Mucosa of descending colon (tissue), 3 donors: Measurements from ENCODE around the gene SH2D3C. TPM values are rescaled to one million over a fixed set of nuclear protein-coding genes. Genes with fewer than 3 reads are reported as not detected.
A peak's percentile ranks its signal among the peaks of the same experiment; 100 is the strongest.

Experiments
- ATAC-seq: fragments of 200-7000 bp; cut with Tn5 transposase; one replicate; pipeline ENCODE4 v1.9.1; 2020; ENCODE audit warnings: mild to moderate bottlenecking, moderate library complexity
- DNase-seq, 3 donors: peaks; one replicate each; pipeline ENCODE4 v3.0.0-alpha.2; 2020
- H3K36me3 ChIP-seq: fragments of 200-600 bp; one replicate; pipeline ENCODE4 v1.8.0; 2021; ENCODE audit warnings: low read depth, mild to moderate bottlenecking
- H3K4me1 ChIP-seq: fragments of 200-600 bp; one replicate; pipeline ENCODE4 v1.8.0; 2021; ENCODE audit warnings: low read depth, mild to moderate bottlenecking
- H3K4me3 ChIP-seq: fragments of 200-600 bp; one replicate; pipeline ENCODE4 v1.8.0; 2021; ENCODE audit warnings: mild to moderate bottlenecking
- H3K9me3 ChIP-seq: fragments of 200-600 bp; one replicate; pipeline ENCODE4 v1.8.0; 2021; ENCODE audit warnings: mild to moderate bottlenecking
- CTCF ChIP-seq: fragments of 200-600 bp; IDR thresholded peaks from one replicate; pipeline ENCODE4 v1.8.0; 2022; ENCODE audit warnings: antibody characterized with exemption, mild to moderate bottlenecking
- intact Hi-C, 2 donors: fragments of 100-400 bp; cut with DNase I in 1 of 2; cut with micrococcal nuclease in 1 of 2; formaldehyde crosslinking; loops; one replicate each; pipeline versions ENCODE4 v1.11.0 to v1.11.1; 2022; cut with DNase I, micrococcal nuclease
- total RNA-seq, 3 donors: library from RNA; stranded (reverse); fragmentation: NEBNext Ultra II Directional in 2 of 3; extraction: Animal tissue kit (Norgen Biotek cat#: 25700) in 2 of 3; gene quantifications; one replicate each; pipeline versions ENCODE4 v1.2.1 to v1.2.4, GENCODE V29; 2021 to 2023
- donor health status: DM: no; HTN: no; CAD: no; lungs with moderate emphysema.
- donor health status: DM: no; HTN: no; CAD: no.
- donor health status: DM: no; HTN: yes; CAD: no.

The SH2D3C gene
- total RNA-seq, 3 donors from 2014 or later, result 3.2 to 7.4 (median 4.7) TPM

DNA sequence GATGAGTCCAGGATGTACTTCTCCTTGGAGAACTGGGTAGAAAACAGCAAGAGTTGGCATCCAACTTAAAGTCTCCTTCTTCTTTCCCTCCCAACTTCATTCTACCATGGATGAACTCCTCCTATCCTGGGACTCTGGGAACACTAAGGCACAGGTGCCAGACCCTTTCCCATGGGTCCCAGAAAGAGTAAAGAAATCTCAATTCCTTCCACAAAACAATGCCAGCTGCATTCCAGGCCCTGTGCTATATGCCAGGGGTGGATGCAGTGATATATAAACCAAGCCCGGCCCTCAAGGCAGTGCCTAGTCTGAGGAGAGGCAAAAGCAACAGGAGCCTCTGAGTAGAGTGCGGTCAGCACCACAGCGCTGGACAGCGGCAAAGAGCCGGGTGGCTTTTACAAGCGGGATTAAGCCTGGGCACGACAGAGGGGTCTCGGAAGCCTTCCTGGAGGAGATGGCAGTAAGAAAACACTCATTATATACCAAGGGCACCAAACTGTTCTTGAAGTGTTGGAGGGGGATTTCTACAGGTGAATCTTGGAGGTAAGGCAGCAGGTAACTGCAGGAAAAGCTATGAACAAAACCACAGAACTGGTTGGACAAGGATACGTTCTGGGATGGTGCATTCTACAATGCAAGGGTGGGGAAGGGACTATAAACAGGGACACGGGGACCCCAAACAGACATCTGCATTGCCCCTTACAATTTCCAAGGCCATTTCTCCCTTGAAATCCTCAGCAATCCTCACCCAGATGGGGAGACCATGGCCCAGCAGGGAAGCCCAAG is 27.0 kb downstream of the SH2D3C start:
- intact Hi-C loops, result no loop called here
- ATAC-seq, result peak; percentile 44

DNA sequence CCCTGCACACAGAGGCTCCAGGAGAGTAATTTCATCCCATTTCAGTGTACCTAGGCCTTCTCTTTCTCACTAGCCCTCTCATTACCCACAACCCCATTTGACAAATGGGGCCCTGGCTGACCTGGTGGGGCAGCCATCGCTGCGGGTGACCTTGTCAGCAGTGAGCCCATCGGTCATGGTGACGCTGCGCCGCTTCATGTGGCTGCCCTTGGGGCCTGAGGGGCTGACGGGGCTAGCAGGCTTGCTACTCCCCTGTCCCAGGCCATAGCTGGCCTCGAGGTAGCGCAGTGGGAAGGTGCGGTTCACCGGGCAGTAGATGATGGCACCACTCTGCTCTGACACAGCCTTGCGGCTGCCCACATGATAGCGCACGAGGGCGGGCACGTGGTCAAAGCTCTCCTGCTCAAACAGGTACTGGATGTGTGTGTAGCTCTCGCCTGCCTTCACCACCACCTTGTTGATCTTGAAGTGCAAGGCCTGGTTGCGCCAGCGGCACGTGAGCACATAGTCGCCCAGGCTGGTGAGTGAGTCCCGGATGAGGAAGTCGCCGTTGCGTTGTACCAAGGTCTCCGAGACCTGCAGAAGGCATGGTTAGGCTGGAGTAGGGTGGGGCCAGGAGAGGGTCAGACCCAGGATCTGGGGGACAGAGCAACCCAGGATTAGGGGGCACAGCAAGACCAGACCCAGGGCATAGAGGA is 29.2 kb downstream of the SH2D3C start:
- no peaks in the 10 kb centered on the region for H3K36me3 ChIP-seq
- no peaks in the 10 kb centered on the region for H3K9me3 ChIP-seq
- ATAC-seq (no peak), DNase-seq (no peak)
- intact Hi-C loops, result no loop called here
- no peak overlapping the region for H3K4me3 ChIP-seq
- H3K4me1 ChIP-seq, result no peaks in the 10 kb centered on the region
- TF ChIP-seq CTCF, result no peak

More for the DNA sequence above, 27.0 kb downstream of the SH2D3C start:
- Histone ChIP-seq H3K4me3 (no peak overlapping the region), H3K9me3 (no peaks in the 10 kb centered on the region), H3K4me1 (no peaks in the 10 kb centered on the region), H3K36me3 (no peaks in the 10 kb centered on the region)
- TF ChIP-seq CTCF, result no peak
- DNase-seq, result peak in 1 of 3 donors; percentile 58

DNA sequence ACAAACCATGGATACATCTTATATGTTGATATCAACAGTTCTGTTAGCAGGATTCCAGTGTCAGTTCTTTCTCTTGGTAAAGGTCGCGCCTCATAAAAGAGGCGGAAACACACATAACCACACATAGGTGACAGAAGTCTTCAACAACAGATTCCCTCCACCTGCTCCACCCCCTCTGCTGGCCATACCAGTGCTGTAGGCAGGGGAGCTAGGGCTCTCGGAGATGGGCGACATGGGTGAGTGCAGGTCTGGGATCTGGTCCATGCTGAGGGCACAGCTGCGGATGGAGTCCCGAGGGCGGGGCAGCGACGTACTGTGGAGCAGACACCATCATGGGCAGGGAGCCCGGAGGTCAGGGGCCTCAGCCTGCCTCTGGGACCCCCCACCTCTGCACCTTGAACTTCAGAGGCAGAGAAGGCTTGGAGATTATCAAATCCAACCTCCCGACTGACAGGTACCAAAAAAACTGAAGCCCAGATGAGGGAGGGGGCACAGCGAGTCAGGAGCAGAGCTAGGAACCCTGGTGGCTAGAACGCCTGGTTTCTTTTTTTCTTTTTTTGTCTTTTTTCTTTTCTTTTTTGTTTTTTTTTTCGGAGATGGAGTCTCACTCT is 31.4 kb downstream of the SH2D3C start:
- H3K9me3 ChIP-seq, result no peaks in the 10 kb centered on the region
- DNase-seq (no peak), ATAC-seq (no peak)
- H3K4me1 ChIP-seq, result no peaks in the 10 kb centered on the region
- no peaks in the 10 kb centered on the region for H3K36me3 ChIP-seq
- TF ChIP-seq CTCF, result no peak
- H3K4me3 ChIP-seq, result no peak overlapping the region
- intact Hi-C loops, result no loop called here

DNA sequence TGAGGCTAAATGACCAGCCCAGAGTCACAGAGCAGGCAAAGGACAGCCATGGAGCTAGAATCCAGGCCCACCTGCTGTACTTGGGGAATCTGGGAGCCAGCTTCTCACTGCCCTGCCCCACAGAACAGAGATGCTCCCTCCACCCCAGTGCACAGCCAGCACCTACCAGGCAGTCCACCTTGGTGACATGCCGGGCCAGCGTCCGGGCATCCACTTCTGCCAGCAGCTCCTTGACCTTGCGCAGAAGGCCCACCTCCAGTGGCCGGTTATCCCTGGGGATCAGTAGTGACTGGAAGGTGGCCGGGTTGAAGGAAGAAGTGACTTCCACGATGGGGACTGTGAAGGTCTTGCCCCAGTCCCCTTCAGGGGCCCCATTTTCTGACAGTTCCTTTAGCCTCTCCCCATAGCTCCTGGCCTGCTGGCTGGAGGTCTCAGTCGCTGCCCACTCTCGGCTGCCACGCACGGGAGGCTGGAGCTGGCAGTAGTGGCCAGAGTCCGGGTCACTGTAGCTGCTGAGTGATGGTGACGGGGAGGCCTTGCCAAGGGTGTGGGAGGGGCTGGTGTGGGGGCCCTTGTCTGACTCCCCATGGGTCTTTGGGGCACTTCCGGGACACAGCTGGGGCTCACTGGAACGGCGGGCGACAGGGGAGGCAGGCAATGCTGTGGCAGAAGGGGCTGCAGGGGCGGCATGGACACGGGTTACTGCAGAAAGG is 33.9 kb downstream of the SH2D3C start:
- no peaks in the 10 kb centered on the region for H3K9me3 ChIP-seq
- ATAC-seq (no peak), DNase-seq (no peak)
- H3K4me3 ChIP-seq, result no peak overlapping the region
- intact Hi-C loops, result no loop called here
- TF ChIP-seq CTCF, result no peak
- peaks cover 14% of the 10 kb centered on the region for H3K4me1 ChIP-seq
- H3K36me3 ChIP-seq, result no peaks in the 10 kb centered on the region

GRCh38 chr9:127742435-127743088 is 35.9 kb downstream of the SH2D3C start:
- TF ChIP-seq CTCF, result no peak
- H3K4me3 ChIP-seq, result no peak overlapping the region

More at GRCh38 chr9:127742435-127743088, 35.9 kb downstream of the SH2D3C start:
- H3K4me1 ChIP-seq, result peaks cover 14% of the 10 kb centered on the region
- H3K36me3 ChIP-seq, result no peaks in the 10 kb centered on the region
- intact Hi-C loops, result no loop called here
- DNase-seq, result peak in 1 of 3 donors; percentile 59
- ATAC-seq, result peak; percentile 5
- no peaks in the 10 kb centered on the region for H3K9me3 ChIP-seq
